Thoracic aorta (tissue), 2 donors: ENCODE data around the gene HOGA1. TPM values are rescaled to one million over a fixed set of nuclear protein-coding genes. Genes with fewer than 3 reads are reported as not detected.

ENCODE experiments used
- ATAC-seq: fragments of 150-250 bp; one replicate; pipeline ENCODE4 v1.8.0; 2017; ENCODE audit warnings: low read depth; ENCODE audit not compliant: insufficient number of reproducible peaks, low FRiP score
- DNase-seq: peaks from one replicate; pipeline ENCODE4 v3.0.0-alpha.2; 2020; ENCODE audit warnings: low spot score
- H3K27ac ChIP-seq, 2 donors: fragments of 200-600 bp; sonication (generic); 1 replicate in 1 of 2; 2 replicates in 1 of 2; pipeline ENCODE4 v1.5.1; 2016; ENCODE audit warnings: mild to moderate bottlenecking in 2 of 2, moderate library complexity in 2 of 2
- H3K27me3 ChIP-seq: fragments of 200-600 bp; sonication (generic); replicated peaks from 2 replicates; pipeline ENCODE4 v1.6.0; 2016; ENCODE audit warnings: mild to moderate bottlenecking; ENCODE audit not compliant: insufficient read depth
- H3K36me3 ChIP-seq: fragments of 200-600 bp; sonication (generic); one replicate; pipeline ENCODE4 v1.5.1; 2016
- H3K4me1 ChIP-seq, 2 donors: fragments of 200-600 bp; sonication (generic); 1 replicate in 1 of 2; 2 replicates in 1 of 2; pipeline versions ENCODE4 v1.5.1 to v1.6.0; 2016; ENCODE audit warnings: low read depth in 2 of 2, mild to moderate bottlenecking in 1 of 2; ENCODE audit not compliant: control insufficient read depth in 1 of 2
- H3K4me3 ChIP-seq: fragments of 200-600 bp; sonication (generic); 2 replicates; pipeline ENCODE4 v1.5.1; 2016; ENCODE audit warnings: mild to moderate bottlenecking
- H3K9me3 ChIP-seq: fragments of 200-600 bp; sonication (generic); 2 replicates; pipeline ENCODE4 v1.5.1; 2016
- CTCF ChIP-seq: fragments of 200-600 bp; sonication (generic); IDR thresholded peaks from one replicate; pipeline ENCODE4 v1.5.1; 2019; ENCODE audit warnings: antibody characterized with exemption
- total RNA-seq, 2 donors: library from RNA; depleted of rRNA; stranded (reverse); fragments of >200 nt; gene quantifications; one replicate each; pipeline versions ENCODE4 v1.1.0 to v1.2.3, GENCODE V29; 2016

HOGA1 gene
- total RNA-seq, 2 donors from 2014 or later = 7.0 to 12.3 TPM

GRCh38 chr10:97659589-97659988 lies 75.4 kb downstream of the HOGA1 start:
- no peaks in the 10 kb centered on the region for H3K27me3 ChIP-seq
- no peaks in the 10 kb centered on the region for H3K4me1 ChIP-seq
- H3K27ac ChIP-seq = no peak overlapping the region
- no peaks in the 10 kb centered on the region for H3K9me3 ChIP-seq
- TF ChIP-seq CTCF = no peak
- peaks cover 18% of the 10 kb centered on the region for H3K36me3 ChIP-seq
- DNase-seq (no peak), ATAC-seq (no peak)
- no peak overlapping the region for H3K4me3 ChIP-seq

Other genes with a start within 250 kb of the HOGA1 start
- gene FRAT2, start 249.7 kb upstream of the HOGA1 start, total RNA-seq = 10 to 100 TPM in 1 of 2 donors, 1 to 10 TPM in 1; 8.3 to 15.0 TPM
- gene RRP12, start 183.0 kb upstream of the HOGA1 start, total RNA-seq = 10 to 100 TPM; 17.7 to 29.3 TPM
- 100 to 1,000 TPM; 199 to 231 TPM for gene PGAM1, start 158.2 kb upstream of the HOGA1 start, total RNA-seq
- gene EXOSC1, start 138.4 kb upstream of the HOGA1 start, total RNA-seq = 10 to 100 TPM; 23.4 to 38.0 TPM
- gene ZDHHC16, start 138.2 kb upstream of the HOGA1 start, total RNA-seq = 10 to 100 TPM; 23.4 to 31.7 TPM
- 100 to 1,000 TPM in 1 of 2 donors, 10 to 100 TPM in 1; 46.8 to 108 TPM for gene MMS19, start 86.0 kb upstream of the HOGA1 start, total RNA-seq
- gene UBTD1, start 85.5 kb upstream of the HOGA1 start, total RNA-seq = 10 to 100 TPM; 10.2 to 20.4 TPM
- gene ANKRD2, start 11.6 kb upstream of the HOGA1 start, total RNA-seq = 1 to 10 TPM in 1 of 2 donors, not detected in 1; 1.9 TPM
- gene C10orf62, start 5.3 kb downstream of the HOGA1 start, total RNA-seq = 1 to 10 TPM in 1 of 2 donors, not detected in 1; 1.2 TPM
- 1 to 10 TPM; 3.5 to 6.6 TPM for gene MORN4, start 49.1 kb downstream of the HOGA1 start, total RNA-seq
- gene PI4K2A, start 56.3 kb downstream of the HOGA1 start, total RNA-seq = 10 to 100 TPM; 18.0 to 22.9 TPM
- 10 to 100 TPM in 1 of 2 donors, 1 to 10 TPM in 1; 9.5 to 25.6 TPM for gene AVPI1, start 102.9 kb downstream of the HOGA1 start, total RNA-seq
- gene MARVELD1, start 129.3 kb downstream of the HOGA1 start, total RNA-seq = 10 to 100 TPM; 85.0 to 97.9 TPM
- 10 to 100 TPM; 24.8 to 25.5 TPM for gene ZFYVE27, start 152.7 kb downstream of the HOGA1 start, total RNA-seq
- gene SFRP5, start 187.6 kb downstream of the HOGA1 start, total RNA-seq = 1 to 10 TPM in 1 of 2 donors, under 1 TPM in 1; 0.41 to 1.8 TPM